ENCODE results near the gene SETBP1.

DNA sequence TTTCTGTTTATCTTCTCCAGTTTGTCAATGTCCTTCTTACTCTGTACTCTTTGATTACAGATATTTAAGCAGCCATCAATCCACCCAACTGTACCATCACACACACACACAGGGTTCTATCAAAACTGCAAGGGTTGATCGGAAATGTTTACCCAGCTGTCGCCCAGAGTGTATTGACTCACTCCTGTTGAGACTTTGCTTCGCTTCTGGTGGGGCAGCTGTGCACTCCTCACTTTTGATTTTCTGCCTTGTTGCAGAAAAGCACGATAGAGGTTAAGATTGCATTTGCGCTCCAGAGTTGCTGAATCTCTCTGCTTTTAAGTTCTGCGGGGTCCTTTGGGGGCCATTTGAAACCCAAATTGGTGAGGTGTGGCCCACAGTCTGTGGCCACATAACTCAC is 216.2 kb downstream of the SETBP1 start:
- TF ChIP-seq, protein P1, sequence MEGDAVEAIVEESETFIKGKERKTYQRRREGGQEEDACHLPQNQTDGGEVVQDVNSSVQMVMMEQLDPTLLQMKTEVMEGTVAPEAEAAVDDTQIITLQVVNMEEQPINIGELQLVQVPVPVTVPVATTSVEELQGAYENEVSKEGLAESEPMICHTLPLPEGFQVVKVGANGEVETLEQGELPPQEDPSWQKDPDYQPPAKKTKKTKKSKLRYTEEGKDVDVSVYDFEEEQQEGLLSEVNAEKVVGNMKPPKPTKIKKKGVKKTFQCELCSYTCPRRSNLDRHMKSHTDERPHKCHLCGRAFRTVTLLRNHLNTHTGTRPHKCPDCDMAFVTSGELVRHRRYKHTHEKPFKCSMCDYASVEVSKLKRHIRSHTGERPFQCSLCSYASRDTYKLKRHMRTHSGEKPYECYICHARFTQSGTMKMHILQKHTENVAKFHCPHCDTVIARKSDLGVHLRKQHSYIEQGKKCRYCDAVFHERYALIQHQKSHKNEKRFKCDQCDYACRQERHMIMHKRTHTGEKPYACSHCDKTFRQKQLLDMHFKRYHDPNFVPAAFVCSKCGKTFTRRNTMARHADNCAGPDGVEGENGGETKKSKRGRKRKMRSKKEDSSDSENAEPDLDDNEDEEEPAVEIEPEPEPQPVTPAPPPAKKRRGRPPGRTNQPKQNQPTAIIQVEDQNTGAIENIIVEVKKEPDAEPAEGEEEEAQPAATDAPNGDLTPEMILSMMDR (IDR thresholded peaks at IDR 0.05 in 2 of 3, conservative IDR thresholded peaks at IDR 0.05 in 1 of 3; ENCODE audit: borderline replicate concordance in 1 of 3, insufficient read depth in 1 of 3, low read depth in 2 of 3, low read length in 2 of 3) = no peak
- TF ChIP-seq POLR2A (IDR thresholded peaks at IDR 0.05; ENCODE audit: borderline replicate concordance, extremely low read depth, insufficient read depth, insufficient read length) (no peak), JUND (IDR thresholded peaks at IDR 0.05) (no peak)
- TF ChIP-seq, protein P2, sequence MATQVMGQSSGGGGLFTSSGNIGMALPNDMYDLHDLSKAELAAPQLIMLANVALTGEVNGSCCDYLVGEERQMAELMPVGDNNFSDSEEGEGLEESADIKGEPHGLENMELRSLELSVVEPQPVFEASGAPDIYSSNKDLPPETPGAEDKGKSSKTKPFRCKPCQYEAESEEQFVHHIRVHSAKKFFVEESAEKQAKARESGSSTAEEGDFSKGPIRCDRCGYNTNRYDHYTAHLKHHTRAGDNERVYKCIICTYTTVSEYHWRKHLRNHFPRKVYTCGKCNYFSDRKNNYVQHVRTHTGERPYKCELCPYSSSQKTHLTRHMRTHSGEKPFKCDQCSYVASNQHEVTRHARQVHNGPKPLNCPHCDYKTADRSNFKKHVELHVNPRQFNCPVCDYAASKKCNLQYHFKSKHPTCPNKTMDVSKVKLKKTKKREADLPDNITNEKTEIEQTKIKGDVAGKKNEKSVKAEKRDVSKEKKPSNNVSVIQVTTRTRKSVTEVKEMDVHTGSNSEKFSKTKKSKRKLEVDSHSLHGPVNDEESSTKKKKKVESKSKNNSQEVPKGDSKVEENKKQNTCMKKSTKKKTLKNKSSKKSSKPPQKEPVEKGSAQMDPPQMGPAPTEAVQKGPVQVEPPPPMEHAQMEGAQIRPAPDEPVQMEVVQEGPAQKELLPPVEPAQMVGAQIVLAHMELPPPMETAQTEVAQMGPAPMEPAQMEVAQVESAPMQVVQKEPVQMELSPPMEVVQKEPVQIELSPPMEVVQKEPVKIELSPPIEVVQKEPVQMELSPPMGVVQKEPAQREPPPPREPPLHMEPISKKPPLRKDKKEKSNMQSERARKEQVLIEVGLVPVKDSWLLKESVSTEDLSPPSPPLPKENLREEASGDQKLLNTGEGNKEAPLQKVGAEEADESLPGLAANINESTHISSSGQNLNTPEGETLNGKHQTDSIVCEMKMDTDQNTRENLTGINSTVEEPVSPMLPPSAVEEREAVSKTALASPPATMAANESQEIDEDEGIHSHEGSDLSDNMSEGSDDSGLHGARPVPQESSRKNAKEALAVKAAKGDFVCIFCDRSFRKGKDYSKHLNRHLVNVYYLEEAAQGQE (IDR thresholded peaks at IDR 0.05; ENCODE audit: low read depth) = no peak
- TF ChIP-seq, protein P3, sequence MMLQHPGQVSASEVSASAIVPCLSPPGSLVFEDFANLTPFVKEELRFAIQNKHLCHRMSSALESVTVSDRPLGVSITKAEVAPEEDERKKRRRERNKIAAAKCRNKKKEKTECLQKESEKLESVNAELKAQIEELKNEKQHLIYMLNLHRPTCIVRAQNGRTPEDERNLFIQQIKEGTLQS (IDR thresholded peaks at IDR 0.05) = no peak
